ENCODE data around the gene OR6Q1. TPM values are rescaled to one million over a fixed set of nuclear protein-coding genes. Genes with fewer than 3 reads are reported as not detected.
A peak's percentile ranks its signal among the peaks of the same experiment; 100 is the strongest.

OR6Q1 gene
- total and polyA plus RNA-seq, 2 donors (not counting 1 experiment from before 2014, with no cell fraction given): not detected

GRCh38 chr11:58075781-58076180, 45.0 kb downstream of the OR6Q1 start:
- H2AFZ ChIP-seq (ENCODE audit: low read length): no peak overlapping the region
- no peaks in the 10 kb centered on the region for H3K4me1 ChIP-seq (ENCODE audit: control insufficient read depth, extremely low read depth, insufficient read depth, low read length)
- no peaks in the 10 kb centered on the region for H4K20me1 ChIP-seq (ENCODE audit: control insufficient read depth, extremely low read depth, insufficient read depth, low read length)
- no peak overlapping the region for H3K27ac ChIP-seq (ENCODE audit: insufficient read depth, low read length)
- no peak overlapping the region for H3K4me3 ChIP-seq (replicated peaks in 1 of 4; ENCODE audit: control extremely low read depth in 1 of 4, insufficient read depth in 1 of 4, low read depth in 3 of 4, low read length in 4 of 4)
- TF ChIP-seq CTCF (conservative IDR thresholded peaks at IDR 0.05 in 1 of 2, IDR thresholded peaks at IDR 0.05 in 1 of 2; ENCODE audit: low read depth in 1 of 2, low read length in 2 of 2) (no peak), EZH2 (IDR thresholded peaks at IDR 0.05; ENCODE audit: low read length, missing control alignments) (no peak)
- H3K4me2 ChIP-seq (ENCODE audit: extremely low read depth, insufficient read depth, low read length): no peak overlapping the region
- no peaks in the 10 kb centered on the region for H3K27me3 ChIP-seq (ENCODE audit: control insufficient read depth, insufficient read depth, low read length)
- peak; percentile 52 to 54 for DNase-seq (ENCODE audit: low read depth in 2 of 2)
- H3K79me2 ChIP-seq (ENCODE audit: control insufficient read depth, insufficient read depth, low read length): no peaks in the 10 kb centered on the region
- no peaks in the 10 kb centered on the region for H3K9me3 ChIP-seq (ENCODE audit: control insufficient read depth, insufficient read depth, low read depth, low read length)
- no peak overlapping the region for H3K9ac ChIP-seq (ENCODE audit: insufficient read depth, low read length)
- no peaks in the 10 kb centered on the region for H3K36me3 ChIP-seq (ENCODE audit: control insufficient read depth, insufficient read depth, low read length)

Other genes with a start within 250 kb of the OR6Q1 start
- not detected in 2 replicates for gene OR9Q1, start 7.1 kb upstream of the OR6Q1 start, total RNA-seq
- not detected in 2 replicates for gene OR9Q1, start 7.1 kb upstream of the OR6Q1 start, polyA plus RNA-seq
- not detected in 2 replicates for gene OR9I1, start 94.6 kb downstream of the OR6Q1 start, total RNA-seq
- gene OR9I1, start 94.6 kb downstream of the OR6Q1 start, polyA plus RNA-seq: not detected in 2 replicates
- not detected in 2 replicates for gene OR9Q2, start 158.1 kb downstream of the OR6Q1 start, total RNA-seq
- gene OR9Q2, start 158.1 kb downstream of the OR6Q1 start, polyA plus RNA-seq: not detected in 2 replicates
- not detected in 2 replicates for gene OR1S2, start 173.2 kb downstream of the OR6Q1 start, total RNA-seq
- not detected in 2 replicates for gene OR1S2, start 173.2 kb downstream of the OR6Q1 start, polyA plus RNA-seq
- not detected in 2 replicates for gene OR1S1, start 181.8 kb downstream of the OR6Q1 start, total RNA-seq
- gene OR1S1, start 181.8 kb downstream of the OR6Q1 start, polyA plus RNA-seq: not detected in 2 replicates
- not detected in 2 replicates for gene OR10Q1, start 198.0 kb downstream of the OR6Q1 start, total RNA-seq
- 0.24 TPM in 1 of 2 replicates, not detected in the other for gene OR10Q1, start 198.0 kb downstream of the OR6Q1 start, polyA plus RNA-seq
- not detected in 2 replicates for gene OR10W1, start 237.3 kb downstream of the OR6Q1 start, total RNA-seq
- gene OR10W1, start 237.3 kb downstream of the OR6Q1 start, polyA plus RNA-seq: not detected in 2 replicates